Mononuclear cell (primary cell): ENCODE data around the gene GABARAPL2. TPM values are rescaled to one million over a fixed set of nuclear protein-coding genes. Genes with fewer than 3 reads are reported as not detected.
"Not testable (repeated sequence)": the region's sequence is repeated elsewhere in the genome, so short reads cannot be mapped to it uniquely, and the experiment has no call there.

Experiments
- H3K27me3 ChIP-seq: 2 replicates; pipeline ENCODE4 v1.6.0; 2011; ENCODE audit warnings: low read length, control low read depth; ENCODE audit not compliant: insufficient read depth
- H3K4me1 ChIP-seq: 2 replicates; pipeline ENCODE4 v1.5.1; 2011; ENCODE audit warnings: mild to moderate bottlenecking, low read length, control low read depth; ENCODE audit not compliant: insufficient read depth
- H3K4me3 ChIP-seq: 2 replicates; pipeline ENCODE4 v1.5.1; 2011; ENCODE audit warnings: mild to moderate bottlenecking, low read length, moderate library complexity
- H3K9me3 ChIP-seq: 2 replicates; pipeline ENCODE4 v1.5.1; 2011; ENCODE audit warnings: low read depth, mild to moderate bottlenecking, control low read depth, low read length
- total RNA-seq: library from RNA; depleted of rRNA; stranded (reverse); fragments of >200 nt; gene quantifications from one replicate; pipeline ENCODE4 v1.2.3, GENCODE V29; 2012

Gene GABARAPL2
- total RNA-seq, 1 donor: 45.1 TPM

GRCh38 chr16:75570396-75571065, 4.4 kb downstream of the GABARAPL2 start:
- peaks cover 73% of the 10 kb centered on the region for H3K4me1 ChIP-seq
- H3K4me3 ChIP-seq: no peak overlapping the region
- no peaks in the 10 kb centered on the region for H3K27me3 ChIP-seq
- no peaks in the 10 kb centered on the region for H3K9me3 ChIP-seq

GRCh38 chr16:75572864-75573542, 6.8 kb downstream of the GABARAPL2 start:
- Histone ChIP-seq H3K27me3 (no peaks in the 10 kb centered on the region), H3K4me3 (no peak overlapping the region), H3K4me1 (peaks cover 55% of the 10 kb centered on the region), H3K9me3 (no peaks in the 10 kb centered on the region)

- Histone ChIP-seq H3K4me1 (peaks cover 46% of the 10 kb centered on the region), H3K9me3 (no peaks in the 10 kb centered on the region)
These were observed 7.8 kb downstream of the GABARAPL2 start for GRCh38 chr16:75573955-75574354.

GRCh38 chr16:75575958-75576357, 9.8 kb downstream of the GABARAPL2 start:
- H3K4me1 ChIP-seq: peaks cover 26% of the 10 kb centered on the region

More at GRCh38 chr16:75573955-75574354, 7.8 kb downstream of the GABARAPL2 start:
- H3K4me3 ChIP-seq: no peak overlapping the region
- H3K27me3 ChIP-seq: no peaks in the 10 kb centered on the region

GRCh38 chr16:75576384-75576811, 10.2 kb downstream of the GABARAPL2 start:
- Histone ChIP-seq H3K4me1 (peaks cover 22% of the 10 kb centered on the region), H3K27me3 (no peaks in the 10 kb centered on the region), H3K4me3 (no peak overlapping the region), H3K9me3 (no peaks in the 10 kb centered on the region)

More at GRCh38 chr16:75575958-75576357, 9.8 kb downstream of the GABARAPL2 start:
- no peaks in the 10 kb centered on the region for H3K27me3 ChIP-seq
- no peaks in the 10 kb centered on the region for H3K9me3 ChIP-seq
- H3K4me3 ChIP-seq: no peak overlapping the region

- Histone ChIP-seq H3K27me3 (no peaks in the 10 kb centered on the region), H3K4me1 (peaks cover 4% of the 10 kb centered on the region), H3K9me3 (no peaks in the 10 kb centered on the region), H3K4me3 (no peak overlapping the region)
These were observed 12.0 kb downstream of the GABARAPL2 start for GRCh38 chr16:75578212-75578611.

GRCh38 chr16:75578725-75579124, 12.5 kb downstream of the GABARAPL2 start:
- Histone ChIP-seq H3K4me3 (no peak overlapping the region), H3K27me3 (no peaks in the 10 kb centered on the region), H3K9me3 (no peaks in the 10 kb centered on the region), H3K4me1 (peaks cover under 1% of the 10 kb centered on the region)

- Histone ChIP-seq H3K4me1 (peaks cover 6% of the 10 kb centered on the region), H3K9me3 (no peaks in the 10 kb centered on the region), H3K27me3 (no peaks in the 10 kb centered on the region), H3K4me3 (no peak overlapping the region)
These were observed 13.2 kb downstream of the GABARAPL2 start for GRCh38 chr16:75579281-75579834.

GRCh38 chr16:75584108-75584507, 17.9 kb downstream of the GABARAPL2 start:
- Histone ChIP-seq H3K27me3 (no peaks in the 10 kb centered on the region), H3K4me3 (no peak overlapping the region), H3K9me3 (no peaks in the 10 kb centered on the region), H3K4me1 (peaks cover 11% of the 10 kb centered on the region)

- peaks cover 10% of the 10 kb centered on the region for H3K4me1 ChIP-seq
These were observed 22.5 kb downstream of the GABARAPL2 start for GRCh38 chr16:75588716-75589115.

GRCh38 chr16:75589306-75589705, 23.1 kb downstream of the GABARAPL2 start:
- no peaks in the 10 kb centered on the region for H3K9me3 ChIP-seq
- no peaks in the 10 kb centered on the region for H3K27me3 ChIP-seq
- H3K4me1 ChIP-seq: peaks cover 10% of the 10 kb centered on the region
- H3K4me3 ChIP-seq: no peak overlapping the region

More at GRCh38 chr16:75588716-75589115, 22.5 kb downstream of the GABARAPL2 start:
- H3K27me3 ChIP-seq: no peaks in the 10 kb centered on the region
- H3K4me3 ChIP-seq: no peak overlapping the region
- H3K9me3 ChIP-seq: no peaks in the 10 kb centered on the region

GRCh38 chr16:75590920-75591843, 25.0 kb downstream of the GABARAPL2 start:
- H3K4me1 ChIP-seq: peaks cover 8% of the 10 kb centered on the region
- H3K27me3 ChIP-seq: no peaks in the 10 kb centered on the region
- no peaks in the 10 kb centered on the region for H3K9me3 ChIP-seq
- H3K4me3 ChIP-seq: no peak overlapping the region

GRCh38 chr16:75591927-75592326, 25.7 kb downstream of the GABARAPL2 start:
- not testable (repeated sequence) for H3K4me3 ChIP-seq, H3K9me3 ChIP-seq, H3K27me3 ChIP-seq, H3K4me1 ChIP-seq

GRCh38 chr16:75593308-75593707, 27.1 kb downstream of the GABARAPL2 start:
- no peaks in the 10 kb centered on the region for H3K27me3 ChIP-seq
- H3K9me3 ChIP-seq: no peaks in the 10 kb centered on the region
- H3K4me1 ChIP-seq: peaks cover 8% of the 10 kb centered on the region
- no peak overlapping the region for H3K4me3 ChIP-seq
